WTC11 (cell line): ENCODE data around the gene TMEM80. TPM values are rescaled to one million over a fixed set of nuclear protein-coding genes. Genes with fewer than 3 reads are reported as not detected.

Source experiments
- ATAC-seq: fragments of 200-7000 bp; cut with Tn5 transposase; 2 replicates; pipeline ENCODE4 v1.10.0; 2021; ENCODE audit warnings: mild to moderate bottlenecking, moderate library complexity
- CTCF ChIA-PET: fragments of 300-600 bp; sonication (Branson Sonifier 250); formaldehyde crosslinking; loops from one replicate; lab custom pipeline; 2021; ENCODE audit warnings: antibody characterized with exemption; lab: Charles Lee
- POLR2A ChIA-PET: fragments of 350-600 bp; sonication (Branson Sonifier 250); formaldehyde crosslinking; loops from one replicate; lab custom pipeline; 2021; ENCODE audit warnings: antibody characterized with exemption; lab: Charles Lee
- DNase-seq: peaks from one replicate; pipeline ENCODE4 v3.0.0; 2021; ENCODE audit warnings: low spot score
- H3K27ac Mint-ChIP-seq: 2 replicates; pipeline ENCODE4 v1.8.0; 2021; ENCODE audit warnings: mixed read lengths
- H3K27me3 Mint-ChIP-seq: 2 replicates; pipeline ENCODE4 v1.8.0; 2021; ENCODE audit warnings: low read depth, mild to moderate bottlenecking, moderate library complexity, mixed read lengths
- H3K36me3 Mint-ChIP-seq: 2 replicates; pipeline ENCODE4 v1.8.0; 2021; ENCODE audit warnings: mixed read lengths
- H3K4me1 Mint-ChIP-seq: 2 replicates; pipeline ENCODE4 v1.8.0; 2022; ENCODE audit warnings: mixed read lengths
- H3K4me3 Mint-ChIP-seq: 2 replicates; pipeline ENCODE4 v1.8.0; 2021; ENCODE audit warnings: mild to moderate bottlenecking, moderate library complexity, mixed read lengths
- H3K9me3 Mint-ChIP-seq: 2 replicates; pipeline ENCODE4 v1.8.0; 2021; ENCODE audit warnings: mixed read lengths
- EMX1 ChIP-seq: fragments of 250-450 bp; sonication (Bioruptor Pico); IDR thresholded peaks from 2 replicates; pipeline ENCODE4 v1.8.0; 2021; ENCODE audit warnings: mild to moderate bottlenecking
- FOXP1 ChIP-seq: sonication (generic); formaldehyde crosslinking; IDR thresholded peaks from 2 replicates; pipeline ENCODE4 v1.8.0; 2022; ENCODE audit warnings: missing genetic modification reagents, mild to moderate bottlenecking, moderate library complexity, borderline replicate concordance
- GABPB1 ChIP-seq: sonication (generic); formaldehyde crosslinking; IDR thresholded peaks from 2 replicates; pipeline ENCODE4 v1.8.1; 2023; ENCODE audit warnings: mild to moderate bottlenecking, missing genetic modification reagents
- HMGXB4 ChIP-seq: sonication (generic); formaldehyde crosslinking; IDR thresholded peaks from 2 replicates; pipeline ENCODE4 v1.8.1; 2023; ENCODE audit warnings: mild to moderate bottlenecking, moderate library complexity, missing genetic modification reagents
- JUN ChIP-seq: sonication (generic); formaldehyde crosslinking; IDR thresholded peaks from 2 replicates; pipeline ENCODE4 v1.8.0; 2023; ENCODE audit warnings: mild to moderate bottlenecking, missing genetic modification reagents
- KAT7 ChIP-seq: sonication (generic); formaldehyde crosslinking; IDR thresholded peaks from 2 replicates; pipeline ENCODE4 v1.8.1; 2023; ENCODE audit warnings: missing genetic modification reagents, mild to moderate bottlenecking, borderline replicate concordance
- MXD4 ChIP-seq: fragments of 250-450 bp; sonication (Bioruptor Pico); IDR thresholded peaks from 2 replicates; pipeline ENCODE4 v1.8.0; 2021; ENCODE audit warnings: mild to moderate bottlenecking, moderate library complexity, borderline replicate concordance
- SMAD4 ChIP-seq: sonication (generic); formaldehyde crosslinking; IDR thresholded peaks from 2 replicates; pipeline ENCODE4 v1.8.0; 2022; ENCODE audit warnings: mild to moderate bottlenecking, missing genetic modification reagents
- SP1 ChIP-seq: sonication (generic); formaldehyde crosslinking; conservative IDR thresholded peaks from 2 replicates; pipeline ENCODE4 v1.8.1; 2022; ENCODE audit warnings: missing genetic modification reagents
- ZNF138 ChIP-seq: sonication (generic); formaldehyde crosslinking; conservative IDR thresholded peaks from 2 replicates; pipeline ENCODE4 v1.8.1; 2022; ENCODE audit warnings: mild to moderate bottlenecking, moderate library complexity, missing genetic modification reagents
- ZNF281 ChIP-seq: sonication (generic); formaldehyde crosslinking; IDR thresholded peaks from 2 replicates; pipeline ENCODE4 v1.8.0; 2023; ENCODE audit warnings: mild to moderate bottlenecking, missing genetic modification reagents
- ZNF416 ChIP-seq: fragments of 250-450 bp; sonication (Bioruptor Pico); IDR thresholded peaks from 2 replicates; pipeline ENCODE4 v1.9.0; 2021; ENCODE audit warnings: mild to moderate bottlenecking, inconsistent platforms
- ZNF425 ChIP-seq: fragments of 250-450 bp; sonication (Bioruptor Pico); conservative IDR thresholded peaks from 2 replicates; pipeline ENCODE4 v1.9.0; 2021; ENCODE audit warnings: mild to moderate bottlenecking
- ZNF512 ChIP-seq: sonication (generic); formaldehyde crosslinking; IDR thresholded peaks from 2 replicates; pipeline ENCODE4 v1.8.1; 2022; ENCODE audit warnings: missing genetic modification reagents, borderline replicate concordance
- total RNA-seq: library from RNA; stranded (reverse); gene quantifications from 3 replicates; pipeline ENCODE4 v1.2.3, GENCODE V29; 2021

TMEM80 gene
- total RNA-seq, 1 experiment from 2014 or later, result 23.4 TPM

GRCh38 chr11:704781-705645 is 9.4 kb downstream of the TMEM80 start:
- POLR2A ChIA-PET, result interaction anchor here (0.8 kb wide), 1 partner anchor 9 kb away, joined by 5 read pairs; the partner anchor contains the start of gene TMEM80
- CTCF ChIA-PET, result interaction anchor here (0.6 to 3.8 kb wide), 7 partner anchors 9 to 45 kb away, joined by 3 to 38 read pairs (median 3); partner anchors contain the start of genes DEAF1 and TMEM80
- Mint-ChIP-seq H3K27ac (peak overlapping the region; percentile 53; the same call in 1 of the 2 replicates), H3K27me3 (no peaks in the 10 kb centered on the region), H3K4me1 (peaks cover 19% of the 10 kb centered on the region), H3K36me3 (0 out of 2 replicates have a peak, but pooled peaks cover 3% of the 10 kb centered on the region), H3K9me3 (no peaks in the 10 kb centered on the region), H3K4me3 (peak overlapping the region; percentile 65)
- TF ChIP-seq GABPB1 (CRISPR knock-in tag), result 0 out of 2 replicates have a peak, but pooled peaks have one; percentile 18
- no peak for TF ChIP-seq SMAD4
- TF ChIP-seq ZNF416 (CRISPR knock-in tag), result 0 out of 2 replicates have a peak, but pooled peaks have one; percentile 33
- ATAC-seq (peak; percentile 8), DNase-seq (no peak)

DNA sequence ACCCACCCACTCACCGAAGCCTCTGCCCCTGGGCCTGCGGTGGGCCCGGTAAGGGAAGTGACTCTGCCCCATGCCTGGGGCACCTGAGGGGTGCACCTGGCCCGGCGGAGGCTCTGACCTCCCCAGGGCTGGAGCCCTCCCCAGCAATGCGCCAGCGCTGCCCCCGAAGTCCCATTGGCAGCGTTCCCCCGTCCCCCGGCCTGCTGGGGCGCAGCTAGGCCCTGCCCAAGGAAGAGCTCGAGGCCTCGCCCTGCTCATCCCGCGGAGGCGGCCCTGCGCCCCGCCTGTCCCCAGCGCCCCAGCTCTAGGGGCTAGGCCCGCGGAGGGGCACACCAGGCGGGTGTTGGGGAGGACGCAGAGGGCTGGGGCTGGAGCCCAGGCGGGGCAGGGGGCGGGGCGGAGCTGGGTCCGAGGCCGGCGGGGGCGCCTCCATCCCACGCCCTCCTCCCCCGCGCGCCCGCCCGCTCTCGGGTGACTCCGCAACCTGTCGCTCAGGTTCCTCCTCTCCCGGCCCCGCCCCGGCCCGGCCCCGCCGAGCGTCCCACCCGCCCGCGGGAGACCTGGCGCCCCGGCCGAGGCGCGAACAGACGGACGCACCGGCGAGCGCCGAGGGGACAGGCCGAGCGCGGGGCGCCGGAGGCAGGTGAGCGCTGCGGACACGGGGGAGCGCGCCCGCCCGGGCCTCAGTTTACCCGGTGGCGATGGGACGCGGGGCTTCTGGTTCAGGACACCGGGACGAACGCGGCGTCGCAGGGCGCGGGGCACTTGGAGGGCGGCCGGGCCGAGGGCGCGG is 10.2 kb downstream of the TMEM80 start, which contains the start of gene EPS8L2:
TSS of gene EPS8L2 (plus strand) at position 586 of the 793 bp plus-strand sequence. CDS start 3,177 bp downstream, outside the sequence.
- Mint-ChIP-seq H3K9me3 (no peaks in the 10 kb centered on the region), H3K27ac (peak within 1 kb of the TSS; percentile 53; the same call in 1 of the 2 replicates), H3K4me3 (peak within 1 kb of the TSS; percentile 65), H3K36me3 (no peaks in the 10 kb centered on the region), H3K27me3 (no peaks in the 10 kb centered on the region), H3K4me1 (peaks cover 25% of the 10 kb centered on the region)
- ATAC-seq, result peak; percentile 40
- peak; percentile 50 for DNase-seq
- POLR2A ChIA-PET, result interaction anchor here (1.2 kb wide), 1 partner anchor 57 kb away, joined by 4 read pairs; no protein-coding TSS in a partner anchor
- TF ChIP-seq FOXP1 (peak; percentile 14; the same call in 1 of the 2 replicates), ZNF425 (CRISPR knock-in tag) (no peak), ZNF138 (0 out of 2 replicates have a peak, but pooled peaks have one; percentile 32), JUN (no peak), SP1 (CRISPR knock-in tag) (0 out of 2 replicates have a peak, but pooled peaks have one; percentile 19), HMGXB4 (CRISPR knock-in tag) (0 out of 2 replicates have a peak, but pooled peaks have one; percentile 42)
- CTCF ChIA-PET, result interaction anchor here (0.6 to 3.8 kb wide), 8 partner anchors 10 to 45 kb away, joined by 3 to 38 read pairs (median 4); partner anchors contain the start of genes DEAF1 and TMEM80

DNA sequence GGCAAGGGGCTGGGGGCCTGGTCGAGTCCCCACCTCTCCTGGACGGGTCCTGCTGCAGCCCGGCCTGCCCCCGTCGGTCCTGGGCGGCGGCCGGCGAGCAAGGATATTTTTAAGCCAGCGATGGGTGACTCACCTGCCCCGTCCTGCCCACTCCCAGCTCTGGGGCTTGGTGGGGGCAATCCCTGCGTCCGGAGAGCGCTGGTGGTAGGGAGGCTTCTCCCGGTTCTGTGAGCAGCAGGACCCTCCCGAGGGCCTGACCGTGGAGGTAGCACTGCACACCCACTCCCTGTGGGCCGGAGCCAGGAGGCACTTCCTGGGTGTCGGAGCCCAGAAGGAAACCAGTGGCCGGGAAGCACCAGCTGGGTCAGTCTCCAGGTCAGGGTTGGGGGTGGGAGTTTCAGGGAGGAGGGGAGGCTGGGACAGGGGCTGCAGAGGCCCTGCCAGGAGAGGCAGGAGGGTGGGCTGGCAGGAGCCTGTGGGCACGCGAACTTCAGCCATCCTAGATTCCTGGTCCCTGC is 10.9 kb downstream of the TMEM80 start:
- H3K9me3 Mint-ChIP-seq, result no peaks in the 10 kb centered on the region
- H3K27me3 Mint-ChIP-seq, result no peaks in the 10 kb centered on the region
- ChIA-PET POLR2A (interaction anchor here (0.8 to 1.2 kb wide), 3 partner anchors 14 to 57 kb away, joined by 3 to 6 read pairs (median 4); no protein-coding TSS in a partner anchor), CTCF (interaction anchor here (0.8 to 3.8 kb wide), 9 partner anchors 10 to 152 kb away, joined by 3 to 38 read pairs (median 4); partner anchors contain the start of genes DEAF1 and TMEM80)
- no peak for DNase-seq
- no peaks in the 10 kb centered on the region for H3K36me3 Mint-ChIP-seq
- no peak overlapping the region for H3K27ac Mint-ChIP-seq
- peak overlapping the region; percentile 62 for H3K4me3 Mint-ChIP-seq
- H3K4me1 Mint-ChIP-seq, result peaks cover 30% of the 10 kb centered on the region
- ATAC-seq, result peak; percentile 15
- TF ChIP-seq ZNF281 (CRISPR knock-in tag) (no peak), EMX1 (no peak), ZNF512 (CRISPR knock-in tag) (no peak), MXD4 (CRISPR knock-in tag) (no peak), KAT7 (no peak)
